Peyer's patch (tissue), 4 donors: Measurements from ENCODE around the gene ASRGL1.

Experiments used
- POLR2A ChIP-seq, 2 donors: fragments of 450-650 bp; IDR thresholded peaks; one replicate each; pipeline ENCODE4 v1.5.1; 2017; ENCODE audit warnings: antibody characterized with exemption in 2 of 2, mild to moderate bottlenecking in 2 of 2, moderate library complexity in 2 of 2
- TF ChIP-seq, protein P1 (sequence below), 6 experiments: fragments of 450-650 bp in 4 of 6; fragments of 200-600 bp in 2 of 6; sonication (generic) in 1 of 6; IDR thresholded peaks; one replicate each; pipeline ENCODE4 v1.5.1; 2017 to 2019; ENCODE audit warnings: antibody characterized with exemption in 6 of 6, mild to moderate bottlenecking in 3 of 6, moderate library complexity in 1 of 6

DNA sequence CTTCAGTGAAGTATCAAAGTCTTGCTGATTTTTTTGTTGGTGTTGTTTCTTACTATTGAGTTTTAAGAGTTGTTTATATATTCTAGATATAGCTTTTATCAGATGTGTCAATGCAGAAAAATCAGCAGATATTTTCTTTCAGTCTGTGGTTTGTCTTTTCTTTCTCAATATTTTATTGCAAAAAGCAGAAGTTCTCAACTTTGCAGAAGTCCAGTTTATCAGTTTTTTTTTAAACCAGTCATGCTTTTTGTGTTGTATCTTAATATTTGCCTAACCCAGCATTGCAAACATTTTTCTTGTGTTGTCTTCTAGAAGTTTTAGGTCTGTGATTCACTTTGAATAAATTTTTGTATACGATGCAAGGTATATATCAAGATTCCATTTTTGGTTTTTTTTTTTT, 7.0 kb downstream of the ASRGL1 start:
- TF ChIP-seq, protein P1, sequence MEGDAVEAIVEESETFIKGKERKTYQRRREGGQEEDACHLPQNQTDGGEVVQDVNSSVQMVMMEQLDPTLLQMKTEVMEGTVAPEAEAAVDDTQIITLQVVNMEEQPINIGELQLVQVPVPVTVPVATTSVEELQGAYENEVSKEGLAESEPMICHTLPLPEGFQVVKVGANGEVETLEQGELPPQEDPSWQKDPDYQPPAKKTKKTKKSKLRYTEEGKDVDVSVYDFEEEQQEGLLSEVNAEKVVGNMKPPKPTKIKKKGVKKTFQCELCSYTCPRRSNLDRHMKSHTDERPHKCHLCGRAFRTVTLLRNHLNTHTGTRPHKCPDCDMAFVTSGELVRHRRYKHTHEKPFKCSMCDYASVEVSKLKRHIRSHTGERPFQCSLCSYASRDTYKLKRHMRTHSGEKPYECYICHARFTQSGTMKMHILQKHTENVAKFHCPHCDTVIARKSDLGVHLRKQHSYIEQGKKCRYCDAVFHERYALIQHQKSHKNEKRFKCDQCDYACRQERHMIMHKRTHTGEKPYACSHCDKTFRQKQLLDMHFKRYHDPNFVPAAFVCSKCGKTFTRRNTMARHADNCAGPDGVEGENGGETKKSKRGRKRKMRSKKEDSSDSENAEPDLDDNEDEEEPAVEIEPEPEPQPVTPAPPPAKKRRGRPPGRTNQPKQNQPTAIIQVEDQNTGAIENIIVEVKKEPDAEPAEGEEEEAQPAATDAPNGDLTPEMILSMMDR (IDR thresholded peaks at IDR 0.05) = no peak
- TF ChIP-seq POLR2A (IDR thresholded peaks at IDR 0.05) = no peak
